Esophagus muscularis mucosa (tissue), 4 donors: Measurements from ENCODE around the gene FGD1.

Experiments used
- CTCF ChIP-seq, 3 experiments: fragments of 200-600 bp in 2 of 3; fragments of 450-650 bp in 1 of 3; sonication (generic) in 2 of 3; IDR thresholded peaks; one replicate each; pipeline ENCODE4 v1.5.1; 2017 to 2019; ENCODE audit warnings: antibody characterized with exemption in 3 of 3, mild to moderate bottlenecking in 2 of 3, moderate library complexity in 1 of 3
- EP300 ChIP-seq: sonication (generic); formaldehyde crosslinking; IDR thresholded peaks from one replicate; pipeline ENCODE4 v1.6.1; 2017; ENCODE audit warnings: antibody characterized with exemption
- POLR2A ChIP-seq: fragments of 450-650 bp; IDR thresholded peaks from one replicate; pipeline ENCODE4 v1.6.1; 2017; ENCODE audit warnings: antibody characterized with exemption, moderate library complexity, mild to moderate bottlenecking, low read depth
- POLR2AphosphoS5 ChIP-seq, 2 donors: sonication (generic); formaldehyde crosslinking; IDR thresholded peaks; one replicate each; pipeline ENCODE4 v1.6.1; 2017; ENCODE audit warnings: antibody characterized with exemption in 2 of 2

- TF ChIP-seq CTCF (IDR thresholded peaks at IDR 0.05) = no peak
- no peak for TF ChIP-seq EP300
- no peak for TF ChIP-seq POLR2A
- TF ChIP-seq POLR2AphosphoS5 (IDR thresholded peaks at IDR 0.05) = no peak
Measured at GRCh38 chrX:54496517-54496852, 451 bp upstream of the FGD1 start.
